ENCODE data around the gene BBS2.
A peak's percentile ranks its signal among the peaks of the same experiment; 100 is the strongest.

BBS2 gene

GRCh38 chr16:56519459-56520250 lies at the start of gene BBS2:
Gene BBS2, minus strand, starts transcription at chr16:56520024. Its CDS starts 162 bp downstream, at chr16:56519862.
- peak; percentile 92 for DNase-seq

GRCh38 chr16:56564793-56565477 lies 45.1 kb upstream of the BBS2 start, which contains the start of gene MT4:
Gene MT4, plus strand, starts transcription at chr16:56565073. Its CDS starts 56 bp downstream, at chr16:56565129.
- DNase-seq, result no peak

- DNase-seq, result no peak
Measured at GRCh38 chr16:56561126-56561525, 41.3 kb upstream of the BBS2 start.

GRCh38 chr16:56560447-56560846 lies 40.6 kb upstream of the BBS2 start:
- DNase-seq, result no peak

- DNase-seq, result no peak
Measured at GRCh38 chr16:56559109-56559508, 39.3 kb upstream of the BBS2 start.

GRCh38 chr16:56558024-56558747 lies 38.4 kb upstream of the BBS2 start:
- DNase-seq, result no peak

GRCh38 chr16:56554441-56554840 lies 34.6 kb upstream of the BBS2 start:
- no peak for DNase-seq

- DNase-seq, result no peak
Measured at GRCh38 chr16:56551796-56552738, 32.2 kb upstream of the BBS2 start.

GRCh38 chr16:56549744-56550385 lies 30.0 kb upstream of the BBS2 start:
- DNase-seq, result no peak

- no peak for DNase-seq
Measured at GRCh38 chr16:56549161-56549560, 29.3 kb upstream of the BBS2 start.

GRCh38 chr16:56547949-56548567 lies 28.2 kb upstream of the BBS2 start:
- no peak for DNase-seq

GRCh38 chr16:56547120-56547948 lies 27.5 kb upstream of the BBS2 start:
- no peak for DNase-seq

- DNase-seq, result no peak
Measured at GRCh38 chr16:56542039-56542438, 22.2 kb upstream of the BBS2 start.

- DNase-seq, result no peak
Measured at GRCh38 chr16:56539656-56540055, 19.8 kb upstream of the BBS2 start.

- DNase-seq, result no peak
Measured at GRCh38 chr16:56538331-56538730, 18.5 kb upstream of the BBS2 start.

GRCh38 chr16:56534847-56535383 lies 15.1 kb upstream of the BBS2 start:
- DNase-seq, result no peak

GRCh38 chr16:56532714-56533113 lies 12.9 kb upstream of the BBS2 start:
- DNase-seq, result no peak

- no peak for DNase-seq
Measured at GRCh38 chr16:56530872-56531271, 11.0 kb upstream of the BBS2 start.

- DNase-seq, result no peak
Measured at GRCh38 chr16:56525236-56525635, 5.4 kb upstream of the BBS2 start.

GRCh38 chr16:56520251-56520577 lies 390 bp upstream of the BBS2 start:
- DNase-seq, result no peak
